Hindlimb muscle (tissue), 1 donor: ENCODE measurements around the gene PRRC1. TPM values are rescaled to one million over a fixed set of nuclear protein-coding genes. Genes with fewer than 3 reads are reported as not detected.

Experiments used
- polyA plus RNA-seq: library from polyadenylated mRNA; unstranded; fragments of 120-200 nt; gene quantifications from one replicate; pipeline ENCODE4 v1.2.1, GENCODE V29; 2013; ENCODE audit not compliant: insufficient read length

The PRRC1 gene
- polyA plus RNA-seq, 1 donor, result 51.0 TPM

Other genes starting within 250 kb of the PRRC1 start
- gene MEGF10, start 226.8 kb upstream of the PRRC1 start, polyA plus RNA-seq, result 43.1 TPM
- 1.2 TPM for gene CTXN3, start 131.4 kb downstream of the PRRC1 start, polyA plus RNA-seq
- gene CCDC192, start 185.8 kb downstream of the PRRC1 start, polyA plus RNA-seq, result 0.88 TPM